ENCODE results near the gene AVPR2. TPM values are rescaled to one million over a fixed set of nuclear protein-coding genes. Genes with fewer than 3 reads are reported as not detected.

The AVPR2 gene
- total RNA-seq, 1 donor from 2014 or later, result not detected

DNA sequence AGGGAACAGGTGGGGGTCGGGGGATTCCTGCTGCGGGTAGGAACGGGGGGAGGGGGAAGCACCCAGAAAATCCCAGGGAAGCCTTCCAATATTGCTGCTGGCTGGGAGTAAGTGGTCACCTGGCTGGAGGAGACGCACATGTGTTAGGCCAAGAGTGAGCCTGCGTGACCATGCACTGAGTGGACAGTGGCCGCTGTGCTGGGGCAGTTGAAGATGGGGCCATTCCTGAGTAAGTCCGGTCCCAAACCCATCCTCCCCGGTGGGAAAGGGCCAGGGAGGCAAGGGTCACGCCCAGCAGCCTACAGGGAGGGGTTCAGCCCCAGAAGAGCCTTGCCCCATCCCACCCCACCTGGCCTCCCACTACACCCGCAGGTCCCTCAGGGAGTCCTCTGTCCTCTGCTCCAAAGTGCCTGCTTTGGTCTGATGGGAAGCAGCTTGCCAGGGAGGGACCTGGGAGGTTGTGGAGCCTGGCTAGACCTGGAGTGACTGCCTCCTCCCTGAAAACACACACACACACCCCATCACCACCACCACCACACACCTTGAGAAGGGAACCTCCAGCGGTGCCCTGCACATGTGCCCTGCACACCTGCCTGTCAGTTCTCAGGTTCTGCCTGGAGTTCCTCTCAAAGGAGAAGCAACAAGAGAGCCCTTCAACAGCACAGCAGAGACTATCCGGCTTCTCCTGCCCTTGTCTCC is 24.6 kb upstream of the AVPR2 start:
- Histone ChIP-seq H3K36me3 (no peaks in the 10 kb centered on the region), H3K79me2 (ENCODE audit: low read depth) (no peaks in the 10 kb centered on the region), H3F3A (ENCODE audit: low read depth) (peaks cover 11% of the 10 kb centered on the region), H2AFZ (replicated peaks) (no peak overlapping the region), H3K27me3 (peaks cover 16% of the 10 kb centered on the region), H3K9me3 (ENCODE audit: low read depth) (no peaks in the 10 kb centered on the region), H3K4me1 (peaks cover 17% of the 10 kb centered on the region), H3K4me3 (no peak overlapping the region), H4K20me1 (ENCODE audit: low read depth) (peaks cover 2% of the 10 kb centered on the region), H3K27ac (no peak overlapping the region), H3K4me2 (peak overlapping the region; percentile 76), H3K9ac (no peak overlapping the region)
- H3K9me3 Mint-ChIP-seq, result peaks cover 22% of the 10 kb centered on the region
- no peak overlapping the region for H3K27ac Mint-ChIP-seq
- peaks cover 43% of the 10 kb centered on the region for H3K4me1 Mint-ChIP-seq
- DNase-seq (ENCODE audit: low spot score), result no peak
- TF ChIP-seq EZH2phosphoT487 (IDR thresholded peaks at IDR 0.05) (no peak), EZH2 (IDR thresholded peaks at IDR 0.05) (no peak), CTCF (IDR thresholded peaks at IDR 0.05) (no peak)
- H3K27me3 Mint-ChIP-seq (ENCODE audit: insufficient read depth, low read depth), result peaks cover 21% of the 10 kb centered on the region
- peaks cover 2% of the 10 kb centered on the region for H3K36me3 Mint-ChIP-seq
- no peak overlapping the region for H3K4me3 Mint-ChIP-seq

DNA sequence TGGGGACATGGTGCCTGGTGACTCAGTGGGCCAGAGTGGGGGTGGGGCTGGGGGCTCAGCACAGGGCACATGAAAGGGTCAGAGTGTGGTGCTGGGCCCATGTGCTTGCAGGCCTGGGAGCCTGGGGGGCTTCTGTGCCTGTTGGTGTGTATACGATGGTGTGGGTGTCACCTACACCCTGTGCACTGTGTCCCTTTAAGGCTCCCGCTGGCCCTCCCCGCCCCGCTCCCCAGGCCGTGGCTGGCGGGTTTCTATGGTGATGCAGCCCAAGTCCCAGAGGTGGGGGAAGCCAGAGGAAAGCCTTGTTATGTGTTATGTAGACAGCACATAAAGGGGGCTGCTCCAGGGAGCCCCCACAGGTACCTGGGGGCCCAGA is 24.0 kb upstream of the AVPR2 start:
- no peak overlapping the region for H3K27ac Mint-ChIP-seq

DNA sequence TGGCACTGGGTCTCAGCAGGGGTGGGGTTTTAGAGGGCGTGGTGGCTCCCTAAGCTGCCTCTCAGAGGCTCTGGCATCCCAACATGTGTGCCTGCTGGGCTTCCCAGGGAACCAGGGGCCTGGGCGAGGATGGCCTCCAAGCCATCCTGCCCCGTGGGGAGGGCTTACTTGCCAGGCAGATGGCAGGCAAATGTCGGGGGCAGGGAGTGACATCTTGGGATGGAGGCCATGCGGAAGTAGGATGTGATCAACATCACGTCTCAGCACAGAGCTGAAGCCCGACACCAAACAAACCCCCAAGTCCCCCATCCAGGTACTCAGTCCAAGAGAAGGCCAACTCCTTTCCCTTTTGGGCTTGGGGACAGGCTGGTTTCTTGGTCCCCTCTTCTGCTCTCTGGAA is 23.2 kb upstream of the AVPR2 start:
- no peak overlapping the region for H3K4me2 ChIP-seq
- H3K36me3 Mint-ChIP-seq, result peaks cover 2% of the 10 kb centered on the region
- H3K27me3 Mint-ChIP-seq (ENCODE audit: insufficient read depth, low read depth), result peaks cover 21% of the 10 kb centered on the region
- H3K27ac ChIP-seq, result no peak overlapping the region
- H4K20me1 ChIP-seq (ENCODE audit: low read depth), result no peaks in the 10 kb centered on the region
- H3K79me2 ChIP-seq (ENCODE audit: low read depth), result no peaks in the 10 kb centered on the region
- no peak overlapping the region for H3K4me3 Mint-ChIP-seq
- TF ChIP-seq EZH2 (IDR thresholded peaks at IDR 0.05) (no peak), EZH2phosphoT487 (IDR thresholded peaks at IDR 0.05) (no peak)
- peaks cover 21% of the 10 kb centered on the region for H3K9me3 Mint-ChIP-seq
- H3K27me3 ChIP-seq, result peaks cover 28% of the 10 kb centered on the region
- no peak overlapping the region for H3K9ac ChIP-seq
- peaks cover 40% of the 10 kb centered on the region for H3K4me1 Mint-ChIP-seq
- H3F3A ChIP-seq (ENCODE audit: low read depth), result peaks cover 11% of the 10 kb centered on the region
- H2AFZ ChIP-seq (replicated peaks), result no peak overlapping the region
- H3K9me3 ChIP-seq (ENCODE audit: low read depth), result no peaks in the 10 kb centered on the region
- no peak for DNase-seq (ENCODE audit: low spot score)
- H3K27ac Mint-ChIP-seq, result no peak overlapping the region
- H3K4me3 ChIP-seq, result no peak overlapping the region
- H3K4me1 ChIP-seq, result peaks cover 17% of the 10 kb centered on the region
- H3K36me3 ChIP-seq, result no peaks in the 10 kb centered on the region

More for the DNA sequence above, 24.0 kb upstream of the AVPR2 start:
- Histone ChIP-seq H3K36me3 (no peaks in the 10 kb centered on the region), H3K9me3 (ENCODE audit: low read depth) (no peaks in the 10 kb centered on the region), H3K4me3 (no peak overlapping the region), H3K27me3 (peaks cover 21% of the 10 kb centered on the region), H3F3A (ENCODE audit: low read depth) (peaks cover 11% of the 10 kb centered on the region), H3K4me2 (no peak overlapping the region), H3K4me1 (peaks cover 17% of the 10 kb centered on the region), H4K20me1 (ENCODE audit: low read depth) (no peaks in the 10 kb centered on the region), H3K79me2 (ENCODE audit: low read depth) (no peaks in the 10 kb centered on the region), H3K9ac (no peak overlapping the region), H2AFZ (replicated peaks) (no peak overlapping the region), H3K27ac (no peak overlapping the region)
- H3K4me1 Mint-ChIP-seq, result peaks cover 43% of the 10 kb centered on the region
- H3K27me3 Mint-ChIP-seq (ENCODE audit: insufficient read depth, low read depth), result peaks cover 22% of the 10 kb centered on the region
- H3K36me3 Mint-ChIP-seq, result peaks cover 2% of the 10 kb centered on the region
- TF ChIP-seq EZH2phosphoT487 (IDR thresholded peaks at IDR 0.05) (no peak), EZH2 (IDR thresholded peaks at IDR 0.05) (no peak), CTCF (IDR thresholded peaks at IDR 0.05) (no peak)
- peaks cover 24% of the 10 kb centered on the region for H3K9me3 Mint-ChIP-seq
- H3K4me3 Mint-ChIP-seq, result no peak overlapping the region
- no peak for DNase-seq (ENCODE audit: low spot score)

GRCh38 chrX:153882086-153882498 is 22.4 kb upstream of the AVPR2 start:
- Histone ChIP-seq H3F3A (ENCODE audit: low read depth) (peaks cover 11% of the 10 kb centered on the region), H3K79me2 (ENCODE audit: low read depth) (no peaks in the 10 kb centered on the region), H3K27ac (no peak overlapping the region), H3K36me3 (no peaks in the 10 kb centered on the region), H3K4me2 (no peak overlapping the region), H2AFZ (replicated peaks) (no peak overlapping the region), H3K4me3 (no peak overlapping the region), H4K20me1 (ENCODE audit: low read depth) (no peaks in the 10 kb centered on the region), H3K4me1 (peaks cover 17% of the 10 kb centered on the region), H3K9ac (no peak overlapping the region), H3K27me3 (peaks cover 36% of the 10 kb centered on the region), H3K9me3 (ENCODE audit: low read depth) (no peaks in the 10 kb centered on the region)
- H3K4me1 Mint-ChIP-seq, result peaks cover 40% of the 10 kb centered on the region
- peaks cover 22% of the 10 kb centered on the region for H3K27me3 Mint-ChIP-seq (ENCODE audit: insufficient read depth, low read depth)
- DNase-seq (ENCODE audit: low spot score), result no peak
- peaks cover 19% of the 10 kb centered on the region for H3K9me3 Mint-ChIP-seq
- H3K36me3 Mint-ChIP-seq, result peaks cover 2% of the 10 kb centered on the region
- no peak overlapping the region for H3K27ac Mint-ChIP-seq
- TF ChIP-seq EZH2phosphoT487 (IDR thresholded peaks at IDR 0.05) (no peak), CTCF (IDR thresholded peaks at IDR 0.05) (no peak), EZH2 (IDR thresholded peaks at IDR 0.05) (no peak)
- H3K4me3 Mint-ChIP-seq, result peak overlapping the region; percentile 63

Measured in neural progenitor cell (in vitro differentiated cells).